Measurements from ENCODE around the gene OR2T35. TPM values are rescaled to one million over a fixed set of nuclear protein-coding genes. Genes with fewer than 3 reads are reported as not detected.

Gene OR2T35
- total RNA-seq = not detected in 2 replicates

DNA sequence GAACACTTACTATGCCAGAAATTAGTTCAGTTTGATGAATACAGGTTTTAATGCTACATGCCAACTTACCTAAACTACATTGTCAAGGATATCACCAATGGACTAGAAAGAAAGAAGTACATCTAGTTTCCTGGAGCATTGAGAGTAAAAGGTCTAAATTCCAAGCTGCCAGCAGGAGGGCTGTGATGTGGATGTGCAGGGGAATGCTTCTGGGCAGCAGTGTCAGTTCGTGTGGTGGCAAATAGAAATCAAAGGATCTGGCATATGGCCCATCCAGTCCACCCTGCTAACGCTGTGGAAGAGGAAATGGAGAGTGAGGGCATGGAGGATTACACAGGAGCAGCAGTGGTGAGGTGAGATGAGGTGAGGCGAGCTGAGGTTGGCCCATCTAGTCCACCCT lies at the start of gene OR2T35:
Gene OR2T35 (minus strand): TSS at position 101 of the 400 bp plus-strand sequence. CDS start 6,020 bp downstream, outside the sequence.

GRCh38 chr1:248655354-248655753 lies 10.3 kb upstream of the OR2T35 start, which contains the start of gene OR2T27:
Gene OR2T27, minus strand, starts transcription at chr1:248655528. Its CDS starts 4,644 bp downstream, at chr1:248650884.

DNA sequence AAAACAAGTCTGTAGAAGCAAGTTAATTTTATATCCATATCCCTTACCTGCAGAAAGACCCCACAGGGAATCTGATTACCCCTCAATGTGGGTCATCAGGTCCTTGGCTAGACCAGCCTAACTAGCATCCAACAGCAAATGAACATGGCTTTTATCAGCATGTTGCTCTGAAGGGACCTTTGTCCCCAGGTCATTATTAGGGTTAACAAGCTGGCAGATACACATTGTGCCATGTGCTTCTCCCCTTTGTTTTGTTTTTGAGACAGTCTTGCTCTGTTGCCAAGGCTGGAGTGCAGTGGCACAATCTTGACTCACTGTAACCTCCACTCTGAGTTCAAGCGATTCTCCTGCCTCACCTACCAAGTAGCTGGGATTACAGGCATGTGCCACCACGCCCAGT lies 10.1 kb downstream of the OR2T35 start, which contains the start of gene OR2T11:
Gene OR2T11 (minus strand): TSS at position 101 of the 400 bp plus-strand sequence. CDS start 7,963 bp downstream, outside the sequence.

GRCh38 chr1:248597589-248597988 lies 47.5 kb downstream of the OR2T35 start, which contains the start of gene OR2T10:
Gene OR2T10, minus strand, starts transcription at chr1:248597700. Its CDS starts 3,932 bp downstream, at chr1:248593768.

Other genes with a start within 250 kb of the OR2T35 start
- not detected in 2 replicates for gene OR2T1, start 242.2 kb downstream of the OR2T35 start, total RNA-seq
- not detected in 2 replicates for gene OR2T2, start 199.6 kb downstream of the OR2T35 start, total RNA-seq
- gene OR2T3, start 171.9 kb downstream of the OR2T35 start, total RNA-seq = not detected in 2 replicates
- not detected in 2 replicates for gene OR2T5, start 156.7 kb downstream of the OR2T35 start, total RNA-seq
- gene OR2G6, start 137.2 kb downstream of the OR2T35 start, total RNA-seq = not detected in 2 replicates
- not detected in 2 replicates for gene OR2T29, start 82.5 kb downstream of the OR2T35 start, total RNA-seq
- not detected in 2 replicates for gene OR2T34, start 70.5 kb downstream of the OR2T35 start, total RNA-seq
- not detected in 2 replicates for gene OR2T10, start 47.6 kb downstream of the OR2T35 start, total RNA-seq
- not detected in 2 replicates for gene OR2T11, start 10.2 kb downstream of the OR2T35 start, total RNA-seq
- gene OR2T27, start 10.2 kb upstream of the OR2T35 start, total RNA-seq = not detected in 2 replicates
- gene OR14I1, start 57.5 kb upstream of the OR2T35 start, total RNA-seq = not detected in 2 replicates
- not detected in 2 replicates for gene LYPD8, start 110.5 kb upstream of the OR2T35 start, total RNA-seq
- 20.2 and 26.6 TPM in 2 replicates for gene SH3BP5L, start 180.6 kb upstream of the OR2T35 start, total RNA-seq
- 19.5 and 19.6 TPM in 2 replicates for gene ZNF672, start 192.9 kb upstream of the OR2T35 start, total RNA-seq
- gene ZNF692, start 213.8 kb upstream of the OR2T35 start, total RNA-seq = 12.2 and 13.0 TPM in 2 replicates

All from epithelial cell of umbilical artery (primary cell).